HepG2 (cell line): ENCODE measurements around the gene IRAK2. TPM values are rescaled to one million over a fixed set of nuclear protein-coding genes. Genes with fewer than 3 reads are reported as not detected.
A peak's percentile ranks its signal among the peaks of the same experiment; 100 is the strongest.

ENCODE experiments used
- AGO1 ChIP-seq: fragments of 200-400 bp; formaldehyde crosslinking; IDR thresholded peaks from 2 replicates; pipeline ENCODE4 v1.6.1; 2017; ENCODE audit warnings: mild to moderate bottlenecking, low read depth, low read length, moderate library complexity; ENCODE audit not compliant: poor library complexity, severe bottlenecking
- AKAP8 ChIP-seq: sonication (generic); formaldehyde crosslinking; IDR thresholded peaks from 2 replicates; pipeline ENCODE4 v1.5.1; 2020; ENCODE audit warnings: mild to moderate bottlenecking, missing genetic modification reagents
- GATAD2A ChIP-seq: IDR thresholded peaks from 2 replicates; pipeline ENCODE4 v1.6.1; 2016
- GFI1 ChIP-seq: sonication (generic); formaldehyde crosslinking; IDR thresholded peaks from 2 replicates; pipeline ENCODE4 v1.5.0; 2020; ENCODE audit warnings: missing genetic modification reagents, mild to moderate bottlenecking, borderline replicate concordance
- KDM3A ChIP-seq: IDR thresholded peaks from 2 replicates; pipeline ENCODE4 v1.6.1; 2018; ENCODE audit warnings: low read depth, missing compliant biosample characterization
- MTA3 ChIP-seq: sonication (generic); formaldehyde crosslinking; IDR thresholded peaks from 2 replicates; pipeline ENCODE4 v1.4.0; 2020; ENCODE audit warnings: missing genetic modification reagents
- NR2F2 ChIP-seq: IDR thresholded peaks from 2 replicates; pipeline ENCODE4 v1.6.1; 2012; ENCODE audit warnings: low read depth, inconsistent platforms, borderline replicate concordance
- PITX1 ChIP-seq: sonication (generic); formaldehyde crosslinking; IDR thresholded peaks from 2 replicates; pipeline ENCODE4 v1.5.1; 2020; ENCODE audit warnings: mild to moderate bottlenecking, missing genetic modification reagents
- POLR2AphosphoS2 ChIP-seq: IDR thresholded peaks from 2 replicates; pipeline ENCODE4 v1.6.1; 2011; ENCODE audit warnings: low read depth, low read length, improper control_type of control experiment
- RAD21 ChIP-seq: fragments of 450-650 bp; formaldehyde crosslinking; IDR thresholded peaks from 2 replicates; pipeline ENCODE4 v1.5.0; 2020; ENCODE audit warnings: mild to moderate bottlenecking
- ZMYM4 ChIP-seq: sonication (generic); formaldehyde crosslinking; IDR thresholded peaks from 2 replicates; pipeline ENCODE4 v1.8.1; 2023; ENCODE audit warnings: mild to moderate bottlenecking, missing genetic modification reagents
- ZNF317 ChIP-seq: sonication (generic); formaldehyde crosslinking; IDR thresholded peaks from 2 replicates; pipeline ENCODE4 v1.5.0; 2020; ENCODE audit warnings: mild to moderate bottlenecking, missing genetic modification reagents
- ZNF326 ChIP-seq: sonication (generic); formaldehyde crosslinking; IDR thresholded peaks from 2 replicates; pipeline ENCODE4 v1.4.0; 2020; ENCODE audit warnings: missing genetic modification reagents, borderline replicate concordance
- ZNF335 ChIP-seq: sonication (generic); formaldehyde crosslinking; IDR thresholded peaks from 2 replicates; pipeline ENCODE4 v1.4.0; 2020; ENCODE audit warnings: missing genetic modification reagents
- ZNF501 ChIP-seq: sonication (generic); formaldehyde crosslinking; IDR thresholded peaks from 2 replicates; pipeline ENCODE4 v1.5.1; 2020; ENCODE audit warnings: mild to moderate bottlenecking, moderate library complexity, missing genetic modification reagents
- ZNF547 ChIP-seq: sonication (generic); formaldehyde crosslinking; IDR thresholded peaks from 2 replicates; pipeline ENCODE4 v1.5.1; 2020; ENCODE audit warnings: mild to moderate bottlenecking, missing genetic modification reagents
- ZNF562 ChIP-seq: sonication (generic); formaldehyde crosslinking; IDR thresholded peaks from 2 replicates; pipeline ENCODE4 v1.8.0; 2022; ENCODE audit warnings: missing genetic modification reagents, borderline replicate concordance
- ZNF7 ChIP-seq: IDR thresholded peaks from 2 replicates; pipeline ENCODE4 v1.6.1; 2016; ENCODE audit warnings: missing biosample characterization, missing genetic modification reagents
- ZNF883 ChIP-seq: sonication (generic); formaldehyde crosslinking; IDR thresholded peaks from 2 replicates; pipeline ENCODE4 v1.5.1; 2020; ENCODE audit warnings: mild to moderate bottlenecking, missing genetic modification reagents; ENCODE audit errors: not compliant biosample characterization
- polyA plus RNA-seq, 8 experiments: library from polyadenylated mRNA; depleted of rRNA in 3 of 8; stranded (reverse) in 7 of 8; unstranded in 1 of 8; fragments of >200 nt; fragmentation: Illumina TruSeq in 4 of 8; extraction: Trizol in 4 of 8; gene quantifications; 2 replicates each; pipeline versions ENCODE4 v1.2.1 to v1.2.3, GENCODE V29; 2011 to 2016; ENCODE audit warnings: low read depth in 4 of 8, missing spikeins in 1 of 8, mixed read lengths in 1 of 8; ENCODE audit not compliant: insufficient read depth in 1 of 8
- total RNA-seq, 5 experiments: library from RNA; depleted of rRNA; stranded (reverse); fragments of >200 nt; fragmentation: Illumina TruSeq; extraction: Trizol; gene quantifications; 2 replicates each; pipeline ENCODE4 v1.2.3, GENCODE V29; 2016; ENCODE audit warnings: low read depth in 1 of 5
- TF ChIP-seq, protein P1 (sequence below): sonication (generic); formaldehyde crosslinking; IDR thresholded peaks from 2 replicates; pipeline ENCODE4 v1.4.0; 2020; ENCODE audit warnings: missing genetic modification reagents
- TF ChIP-seq, protein P2 (sequence below): IDR thresholded peaks from 2 replicates; pipeline ENCODE4 v1.6.1; 2016; ENCODE audit warnings: control low read depth
- TF ChIP-seq, protein P3 (sequence below): sonication (generic); formaldehyde crosslinking; conservative IDR thresholded peaks from 2 replicates; pipeline ENCODE4 v1.4.0; 2020; ENCODE audit warnings: missing genetic modification reagents
- TF ChIP-seq, protein P4 (sequence below): sonication (generic); formaldehyde crosslinking; IDR thresholded peaks from 2 replicates; pipeline ENCODE4 v1.4.0; 2020; ENCODE audit warnings: mild to moderate bottlenecking, missing genetic modification reagents
- TF ChIP-seq, protein P5 (sequence below): sonication (generic); formaldehyde crosslinking; IDR thresholded peaks from 2 replicates; pipeline ENCODE4 v1.4.0; 2020; ENCODE audit warnings: mild to moderate bottlenecking, low read depth, missing genetic modification reagents
- TF ChIP-seq, protein P6 (sequence below): sonication (generic); formaldehyde crosslinking; IDR thresholded peaks from 2 replicates; pipeline ENCODE4 v1.8.0; 2023; ENCODE audit warnings: mild to moderate bottlenecking, missing genetic modification reagents

The IRAK2 gene
- total and polyA plus RNA-seq, 2 of the 13 experiments (the other 11 are each of a cell fraction or from before 2014, with no cell fraction given): 13.1 to 23.3 TPM

DNA sequence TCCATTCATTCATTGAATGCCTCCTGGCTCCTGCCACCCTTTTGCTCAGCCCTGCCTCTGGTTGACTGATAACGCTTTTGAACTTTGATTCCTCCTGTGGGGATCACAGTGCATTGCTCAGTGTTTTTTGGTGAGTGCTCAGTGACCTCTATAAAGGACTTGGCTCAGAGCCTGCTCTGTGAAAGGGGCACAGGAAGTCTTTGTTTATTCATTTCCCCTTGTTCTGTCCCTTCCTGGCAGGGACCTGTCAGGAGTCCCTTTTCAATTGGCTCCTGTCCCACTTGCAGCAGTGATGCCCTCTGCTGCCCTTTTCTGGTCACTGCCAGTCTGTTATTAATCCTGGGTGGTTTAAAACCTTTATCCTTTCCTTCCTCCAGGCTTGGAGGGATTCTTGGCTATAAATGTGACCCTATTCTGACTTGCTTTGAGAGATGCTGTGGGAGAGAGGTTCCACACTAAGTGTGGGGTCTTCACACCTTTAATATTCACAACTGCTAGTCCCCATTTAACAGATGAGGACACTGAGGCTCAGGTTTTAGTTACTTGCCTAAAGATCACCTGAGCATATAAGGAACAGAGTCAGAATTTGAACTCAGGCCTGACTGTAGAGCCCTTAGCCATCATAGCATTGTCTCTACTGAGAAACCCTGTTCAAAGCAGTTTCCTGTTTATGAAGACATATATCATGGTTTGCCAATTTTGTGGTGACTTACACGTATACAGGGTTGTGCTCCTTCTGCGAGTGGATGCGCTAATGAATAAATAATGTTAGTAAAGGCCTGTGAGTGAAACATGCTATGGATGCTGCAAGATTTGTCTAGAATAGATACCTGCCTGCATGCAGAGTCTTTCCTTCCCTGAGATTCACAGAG lies 60.3 kb downstream of the IRAK2 start (continued):
- TF ChIP-seq, protein P1, sequence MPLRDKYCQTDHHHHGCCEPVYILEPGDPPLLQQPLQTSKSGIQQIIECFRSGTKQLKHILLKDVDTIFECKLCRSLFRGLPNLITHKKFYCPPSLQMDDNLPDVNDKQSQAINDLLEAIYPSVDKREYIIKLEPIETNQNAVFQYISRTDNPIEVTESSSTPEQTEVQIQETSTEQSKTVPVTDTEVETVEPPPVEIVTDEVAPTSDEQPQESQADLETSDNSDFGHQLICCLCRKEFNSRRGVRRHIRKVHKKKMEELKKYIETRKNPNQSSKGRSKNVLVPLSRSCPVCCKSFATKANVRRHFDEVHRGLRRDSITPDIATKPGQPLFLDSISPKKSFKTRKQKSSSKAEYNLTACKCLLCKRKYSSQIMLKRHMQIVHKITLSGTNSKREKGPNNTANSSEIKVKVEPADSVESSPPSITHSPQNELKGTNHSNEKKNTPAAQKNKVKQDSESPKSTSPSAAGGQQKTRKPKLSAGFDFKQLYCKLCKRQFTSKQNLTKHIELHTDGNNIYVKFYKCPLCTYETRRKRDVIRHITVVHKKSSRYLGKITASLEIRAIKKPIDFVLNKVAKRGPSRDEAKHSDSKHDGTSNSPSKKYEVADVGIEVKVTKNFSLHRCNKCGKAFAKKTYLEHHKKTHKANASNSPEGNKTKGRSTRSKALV: no peak
- TF ChIP-seq ZNF562 (no peak), AGO1 (no peak), ZNF547 (CRISPR knock-in tag) (no peak), KDM3A (CRISPR knock-in tag) (peak; percentile 65; the same call in 1 of the 2 replicates), MTA3 (CRISPR knock-in tag) (no peak), ZNF326 (no peak), AKAP8 (CRISPR knock-in tag) (no peak), ZNF7 (CRISPR knock-in tag) (no peak), POLR2AphosphoS2 (no peak), ZNF335 (CRISPR knock-in tag) (peak; percentile 56; the same call in 1 of the 2 replicates), ZNF317 (no peak), GATAD2A (CRISPR knock-in tag) (peak; percentile 95), NR2F2 (peak; percentile 85; the same call in 1 of the 2 replicates), PITX1 (CRISPR knock-in tag) (peak; percentile 90), ZNF501 (no peak), RAD21 (CRISPR knock-in tag) (peak; percentile 97), ZNF883 (CRISPR knock-in tag) (no peak), GFI1 (CRISPR knock-in tag) (peak; percentile 68; the same call in 1 of the 2 replicates), ZMYM4 (CRISPR knock-in tag) (peak; percentile 87)
- TF ChIP-seq, protein P2, sequence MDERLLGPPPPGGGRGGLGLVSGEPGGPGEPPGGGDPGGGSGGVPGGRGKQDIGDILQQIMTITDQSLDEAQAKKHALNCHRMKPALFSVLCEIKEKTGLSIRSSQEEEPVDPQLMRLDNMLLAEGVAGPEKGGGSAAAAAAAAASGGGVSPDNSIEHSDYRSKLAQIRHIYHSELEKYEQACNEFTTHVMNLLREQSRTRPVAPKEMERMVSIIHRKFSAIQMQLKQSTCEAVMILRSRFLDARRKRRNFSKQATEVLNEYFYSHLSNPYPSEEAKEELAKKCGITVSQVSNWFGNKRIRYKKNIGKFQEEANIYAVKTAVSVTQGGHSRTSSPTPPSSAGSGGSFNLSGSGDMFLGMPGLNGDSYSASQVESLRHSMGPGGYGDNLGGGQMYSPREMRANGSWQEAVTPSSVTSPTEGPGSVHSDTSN: no peak
- TF ChIP-seq, protein P3, sequence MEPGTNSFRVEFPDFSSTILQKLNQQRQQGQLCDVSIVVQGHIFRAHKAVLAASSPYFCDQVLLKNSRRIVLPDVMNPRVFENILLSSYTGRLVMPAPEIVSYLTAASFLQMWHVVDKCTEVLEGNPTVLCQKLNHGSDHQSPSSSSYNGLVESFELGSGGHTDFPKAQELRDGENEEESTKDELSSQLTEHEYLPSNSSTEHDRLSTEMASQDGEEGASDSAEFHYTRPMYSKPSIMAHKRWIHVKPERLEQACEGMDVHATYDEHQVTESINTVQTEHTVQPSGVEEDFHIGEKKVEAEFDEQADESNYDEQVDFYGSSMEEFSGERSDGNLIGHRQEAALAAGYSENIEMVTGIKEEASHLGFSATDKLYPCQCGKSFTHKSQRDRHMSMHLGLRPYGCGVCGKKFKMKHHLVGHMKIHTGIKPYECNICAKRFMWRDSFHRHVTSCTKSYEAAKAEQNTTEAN (CRISPR knock-in tag): no peak
- TF ChIP-seq, protein P4, sequence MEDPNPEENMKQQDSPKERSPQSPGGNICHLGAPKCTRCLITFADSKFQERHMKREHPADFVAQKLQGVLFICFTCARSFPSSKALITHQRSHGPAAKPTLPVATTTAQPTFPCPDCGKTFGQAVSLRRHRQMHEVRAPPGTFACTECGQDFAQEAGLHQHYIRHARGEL (CRISPR knock-in tag): no peak
- TF ChIP-seq, protein P5, sequence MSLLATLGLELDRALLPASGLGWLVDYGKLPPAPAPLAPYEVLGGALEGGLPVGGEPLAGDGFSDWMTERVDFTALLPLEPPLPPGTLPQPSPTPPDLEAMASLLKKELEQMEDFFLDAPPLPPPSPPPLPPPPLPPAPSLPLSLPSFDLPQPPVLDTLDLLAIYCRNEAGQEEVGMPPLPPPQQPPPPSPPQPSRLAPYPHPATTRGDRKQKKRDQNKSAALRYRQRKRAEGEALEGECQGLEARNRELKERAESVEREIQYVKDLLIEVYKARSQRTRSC (CRISPR knock-in tag): no peak
- TF ChIP-seq, protein P6, sequence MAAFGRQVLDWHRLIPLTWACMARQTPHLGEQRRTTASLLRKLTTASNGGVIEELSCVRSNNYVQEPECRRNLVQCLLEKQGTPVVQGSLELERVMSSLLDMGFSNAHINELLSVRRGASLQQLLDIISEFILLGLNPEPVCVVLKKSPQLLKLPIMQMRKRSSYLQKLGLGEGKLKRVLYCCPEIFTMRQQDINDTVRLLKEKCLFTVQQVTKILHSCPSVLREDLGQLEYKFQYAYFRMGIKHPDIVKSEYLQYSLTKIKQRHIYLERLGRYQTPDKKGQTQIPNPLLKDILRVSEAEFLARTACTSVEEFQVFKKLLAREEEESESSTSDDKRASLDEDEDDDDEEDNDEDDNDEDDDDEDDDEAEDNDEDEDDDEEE (CRISPR knock-in tag): no peak
